NT2/D1 (cell line): Measurements from ENCODE around the gene CALML6.

ENCODE experiments used
- SUZ12 ChIP-seq: IDR thresholded peaks from 2 replicates; pipeline ENCODE4 v1.6.1; 2011; ENCODE audit not compliant: insufficient read length, insufficient read depth; ENCODE audit errors: extremely low read depth
- YY1 ChIP-seq: IDR thresholded peaks from 2 replicates; pipeline ENCODE4 v1.6.1; 2011; ENCODE audit not compliant: insufficient read length, insufficient read depth
- ZNF274 ChIP-seq: IDR thresholded peaks from 2 replicates; pipeline ENCODE4 v1.6.1; 2011; ENCODE audit warnings: mild to moderate bottlenecking, low read depth, low read length

GRCh38 chr1:1876335-1876930 lies 38.6 kb upstream of the CALML6 start:
- TF ChIP-seq YY1 (no peak), SUZ12 (no peak), ZNF274 (no peak)
